Right ventricle myocardium superior (tissue), 1 donor: Measurements from ENCODE around the gene FAHD2A. TPM values are rescaled to one million over a fixed set of nuclear protein-coding genes. Genes with fewer than 3 reads are reported as not detected.
"Not testable (repeated sequence)": the region's sequence is repeated elsewhere in the genome, so short reads cannot be mapped to it uniquely, and the experiment has no call there.

Experiments
- ATAC-seq: fragments of 200-7000 bp; cut with Tn5 transposase; one replicate; pipeline ENCODE4 v1.9.1; 2020; ENCODE audit warnings: mild to moderate bottlenecking; ENCODE audit not compliant: poor library complexity
- DNase-seq: peaks from one replicate; pipeline ENCODE4 v3.0.0-alpha.2; 2020
- intact Hi-C: fragments of 100-400 bp; cut with DNase I; formaldehyde crosslinking; loops from one replicate; pipeline ENCODE4 v1.11.2; 2022
- long read RNA-seq: library from polyadenylated mRNA; unstranded; transcript quantifications from one replicate; pipeline ENCODE4 v2.0.0, GENCODE V29; 2021
- total RNA-seq: library from RNA; stranded (reverse); fragmentation: NEBNext Ultra II Directional; extraction: Animal tissue kit (Norgen Biotek cat#: 25700); gene quantifications from one replicate; pipeline ENCODE4 v1.2.1, GENCODE V29; 2021
- donor health status: DM: no; HTN: yes; CAD: no; lungs with severe emphysema.

The FAHD2A gene, protein sequence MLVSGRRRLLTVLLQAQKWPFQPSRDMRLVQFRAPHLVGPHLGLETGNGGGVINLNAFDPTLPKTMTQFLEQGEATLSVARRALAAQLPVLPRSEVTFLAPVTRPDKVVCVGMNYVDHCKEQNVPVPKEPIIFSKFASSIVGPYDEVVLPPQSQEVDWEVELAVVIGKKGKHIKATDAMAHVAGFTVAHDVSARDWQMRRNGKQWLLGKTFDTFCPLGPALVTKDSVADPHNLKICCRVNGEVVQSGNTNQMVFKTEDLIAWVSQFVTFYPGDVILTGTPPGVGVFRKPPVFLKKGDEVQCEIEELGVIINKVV
- total RNA-seq: 39.9 TPM
- long read RNA-seq, full-length matches to known transcripts: 52 of 86 reads
- long read RNA-seq, partial matches to known transcripts: 7 of 86 reads
- long read RNA-seq, other reads (novel, unspliced or antisense): 27 of 86 reads

DNA sequence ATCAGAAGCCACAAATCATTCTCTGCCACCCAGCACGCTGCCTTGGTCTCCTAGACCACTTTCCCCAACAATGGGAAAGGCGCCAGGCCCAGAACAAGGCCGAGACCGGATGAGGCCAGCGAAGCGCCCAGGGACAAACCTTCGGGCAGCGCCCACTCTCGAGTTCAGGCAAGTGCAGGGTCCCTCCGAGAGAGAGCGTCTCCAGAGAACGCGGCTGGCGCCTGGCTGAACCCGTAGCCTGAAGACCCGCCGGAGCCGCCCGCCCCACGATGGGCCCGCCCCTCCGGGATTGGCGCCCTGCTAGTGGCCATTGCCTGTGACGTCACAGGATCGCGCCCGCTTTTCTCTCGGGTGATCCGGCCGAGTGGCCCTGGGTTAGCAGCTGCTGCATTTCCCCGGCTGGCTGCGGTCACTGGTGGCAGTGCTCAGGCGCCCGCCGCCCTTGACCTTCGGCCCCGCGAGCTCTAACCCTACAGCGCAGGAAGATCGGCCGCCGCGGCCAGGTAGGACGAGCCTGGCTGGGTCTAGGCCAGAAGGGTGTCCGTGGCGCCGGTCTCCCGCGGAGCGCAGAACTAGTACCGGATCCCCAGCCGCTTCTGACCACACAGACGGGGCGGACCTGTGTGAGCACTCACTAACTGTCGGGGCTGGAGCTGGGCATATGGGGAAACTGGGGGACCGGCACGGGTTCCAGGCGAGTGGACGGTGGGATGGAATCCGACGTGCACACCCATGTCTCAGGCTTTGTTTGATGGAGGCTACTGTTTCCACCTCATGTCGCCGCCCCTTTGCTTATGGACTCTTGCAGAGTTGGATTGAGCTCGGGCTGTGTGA, at the start of gene FAHD2A:
Gene FAHD2A, plus strand, starts transcription at position 339 of the 834 bp plus-strand sequence. CDS start 2,851 bp downstream, outside the sequence.
- intact Hi-C loops: no loop called here

DNA sequence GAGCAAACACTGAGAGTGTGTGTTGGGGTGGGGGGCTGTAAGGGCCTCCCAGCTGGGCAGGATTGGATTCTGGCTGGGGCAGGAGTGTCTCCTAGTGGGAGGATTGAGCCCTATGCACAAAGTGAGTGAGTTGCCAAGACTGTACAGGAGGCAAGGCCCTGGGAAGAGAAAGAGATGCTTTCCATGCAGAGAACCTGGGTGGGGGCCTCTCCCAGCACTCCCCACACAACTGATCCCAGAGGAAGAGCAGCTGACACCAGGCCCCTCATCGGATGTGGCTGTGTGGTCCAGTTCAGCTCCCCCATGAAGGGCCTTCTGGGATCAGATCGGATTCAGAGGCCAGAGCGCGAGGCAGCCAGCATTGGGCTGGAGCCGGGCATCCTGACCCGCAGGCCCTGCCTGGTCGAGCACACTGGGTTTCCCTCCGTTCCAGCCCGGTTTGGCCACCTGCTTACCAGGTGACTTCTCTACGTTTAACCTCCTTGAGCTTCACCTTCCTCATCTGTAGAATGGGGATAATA, 49.4 kb upstream of the FAHD2A start:
- intact Hi-C loops: no loop called here
- ATAC-seq (no peak), DNase-seq (peak; percentile 26)

More for the DNA sequence above, at the start of gene FAHD2A:
- peak; percentile 99 for DNase-seq
- ATAC-seq: peak; percentile 99

DNA sequence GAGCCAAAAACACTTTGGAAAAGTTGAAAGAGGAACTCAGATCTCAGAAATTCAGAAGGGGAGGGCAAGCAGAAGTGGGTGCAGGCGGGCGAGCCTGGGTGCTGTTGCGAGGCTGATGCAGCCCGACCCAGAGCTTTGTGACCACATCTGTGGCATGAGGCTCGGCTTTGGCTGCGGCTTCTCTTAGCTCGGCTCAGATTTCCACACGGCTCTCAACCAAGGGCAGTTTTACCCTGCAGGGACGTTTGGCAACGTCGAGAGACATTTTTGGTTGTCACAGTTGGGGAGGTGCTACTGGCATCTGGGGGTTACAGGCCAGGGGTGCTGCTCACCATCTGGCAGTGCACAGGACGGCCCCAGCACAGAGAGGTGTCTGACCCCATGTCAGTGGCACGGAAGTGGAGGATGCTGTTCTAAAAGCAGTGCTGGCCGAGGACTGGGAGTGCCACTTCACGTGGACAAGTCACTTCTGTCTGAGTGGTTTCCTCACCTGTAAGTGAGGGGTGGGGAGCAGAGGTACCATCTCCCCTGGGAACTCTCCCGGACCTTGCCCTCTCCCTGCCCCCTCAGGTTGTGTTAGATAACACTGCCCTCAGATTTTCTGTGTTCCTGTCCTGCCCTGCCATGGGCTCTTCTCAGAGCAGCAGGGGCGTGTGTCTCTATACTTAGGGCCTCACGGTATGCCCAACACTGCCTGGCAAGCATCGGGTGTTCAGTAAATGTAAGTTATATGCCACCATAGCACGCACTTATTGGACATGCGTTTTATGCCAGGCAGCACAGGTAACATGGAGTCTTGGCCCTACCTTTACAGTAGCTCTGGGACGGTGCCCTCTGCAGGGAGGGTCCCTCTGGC, 48.7 kb upstream of the FAHD2A start:
- DNase-seq (peak; percentile 22), ATAC-seq (no peak)
- intact Hi-C loops: no loop called here

DNA sequence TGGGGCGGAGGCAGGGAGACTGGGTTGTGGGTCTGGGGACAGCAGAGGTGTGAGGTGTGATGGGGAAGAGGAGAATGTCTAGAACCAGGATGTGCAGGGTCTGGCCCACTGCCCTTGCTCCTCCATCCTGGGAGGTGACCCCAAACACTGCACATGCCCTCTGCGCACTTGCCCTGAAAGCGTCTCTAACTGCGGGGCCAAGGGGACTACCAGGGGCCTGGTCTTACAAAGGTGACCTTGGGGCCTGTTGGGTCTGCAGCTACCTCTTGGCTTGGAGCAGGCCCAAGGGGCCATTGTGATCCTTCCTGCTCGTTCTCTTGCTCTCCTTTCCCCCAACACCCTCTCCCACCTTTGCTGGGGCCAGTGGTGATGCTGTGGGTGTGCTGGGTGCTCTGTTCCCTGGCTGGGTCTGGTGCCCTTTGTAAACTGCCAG, 48.0 kb upstream of the FAHD2A start:
- DNase-seq (peak; percentile 17), ATAC-seq (no peak)
- intact Hi-C loops: no loop called here

DNA sequence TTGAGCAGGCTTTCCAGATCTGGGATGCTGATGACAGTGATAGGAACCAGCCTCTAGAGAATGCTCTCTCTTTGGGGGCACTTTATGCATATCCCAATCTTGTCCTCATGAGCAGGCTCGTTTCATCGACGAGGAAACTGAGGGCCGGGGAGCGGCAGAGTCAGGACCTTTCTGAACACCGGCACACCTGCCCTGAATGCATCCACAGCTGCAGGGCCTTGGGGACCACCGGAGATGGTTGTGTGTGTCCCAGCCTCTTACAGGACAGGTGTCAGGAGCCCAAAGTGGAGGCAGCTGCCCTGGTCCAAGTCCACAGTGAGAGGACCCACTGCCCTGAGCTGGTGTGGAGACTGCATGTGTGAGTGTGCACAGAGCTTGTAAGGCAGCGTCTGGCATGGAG, 47.6 kb upstream of the FAHD2A start:
- intact Hi-C loops: no loop called here
- DNase-seq: no peak
- no peak for ATAC-seq

DNA sequence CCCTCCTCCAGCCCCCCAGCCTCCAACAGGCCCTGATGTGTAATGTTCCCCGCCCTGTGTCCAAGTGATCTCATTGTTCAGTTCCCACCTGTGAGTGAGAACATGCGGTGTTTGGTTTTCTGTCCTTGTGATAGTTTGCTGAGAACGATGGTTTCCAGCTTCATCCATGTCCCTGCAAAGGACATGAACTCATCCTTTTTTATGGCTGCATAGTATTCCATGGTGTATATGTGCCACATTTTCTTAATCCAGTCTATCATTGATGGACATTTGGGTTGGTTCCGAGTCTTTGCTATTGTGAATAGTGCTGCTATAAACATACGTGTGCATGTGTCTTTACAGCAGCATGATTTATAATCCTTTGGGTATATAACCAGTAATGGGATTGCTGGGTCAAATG, 47.0 kb upstream of the FAHD2A start:
- intact Hi-C loops, ATAC-seq, DNase-seq: not testable (repeated sequence)

DNA sequence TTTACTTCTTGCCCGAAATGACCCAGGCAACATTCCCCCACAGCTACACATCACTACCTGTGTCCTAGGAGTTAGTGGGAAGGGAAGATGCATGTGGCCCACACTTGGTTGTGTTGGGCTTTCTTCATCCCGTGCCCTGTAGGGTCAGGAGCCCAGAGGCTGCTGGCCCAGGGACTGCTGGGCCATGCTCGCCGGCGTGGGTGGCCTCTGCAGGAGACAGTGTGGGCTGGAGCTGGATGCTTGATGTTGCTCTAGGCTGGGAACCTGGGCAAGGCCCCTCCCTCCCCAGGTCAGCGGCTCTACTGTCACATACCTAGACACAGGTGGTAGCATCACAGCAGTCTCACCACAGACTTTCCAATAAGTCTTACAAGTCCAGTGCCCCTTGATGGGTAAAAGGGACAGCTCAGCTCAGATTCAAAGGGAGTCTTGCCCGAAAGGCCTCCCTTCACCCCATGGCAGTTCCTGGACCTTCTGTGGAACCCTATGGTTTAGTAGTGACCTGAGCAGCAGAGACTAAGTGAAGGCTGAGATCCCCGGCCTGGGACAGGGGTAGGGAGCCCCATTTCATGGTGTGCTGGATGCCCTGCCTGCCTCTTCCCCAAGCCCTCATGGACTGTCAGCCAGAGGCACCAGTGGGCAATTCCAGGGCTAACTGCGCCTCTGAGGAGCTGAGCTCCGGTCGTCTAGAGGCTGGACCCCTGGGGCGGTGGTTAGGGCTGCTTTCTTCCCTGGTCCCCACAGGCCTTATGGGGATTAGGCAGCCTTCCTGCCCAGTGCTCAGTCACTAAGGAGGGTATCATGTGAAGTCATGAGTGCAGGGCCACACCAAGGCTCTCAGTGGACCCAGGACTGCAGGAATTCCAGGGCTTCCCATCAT, 45.4 kb upstream of the FAHD2A start:
- ATAC-seq: no peak
- intact Hi-C loops: no loop called here
- DNase-seq: peak; percentile 18

DNA sequence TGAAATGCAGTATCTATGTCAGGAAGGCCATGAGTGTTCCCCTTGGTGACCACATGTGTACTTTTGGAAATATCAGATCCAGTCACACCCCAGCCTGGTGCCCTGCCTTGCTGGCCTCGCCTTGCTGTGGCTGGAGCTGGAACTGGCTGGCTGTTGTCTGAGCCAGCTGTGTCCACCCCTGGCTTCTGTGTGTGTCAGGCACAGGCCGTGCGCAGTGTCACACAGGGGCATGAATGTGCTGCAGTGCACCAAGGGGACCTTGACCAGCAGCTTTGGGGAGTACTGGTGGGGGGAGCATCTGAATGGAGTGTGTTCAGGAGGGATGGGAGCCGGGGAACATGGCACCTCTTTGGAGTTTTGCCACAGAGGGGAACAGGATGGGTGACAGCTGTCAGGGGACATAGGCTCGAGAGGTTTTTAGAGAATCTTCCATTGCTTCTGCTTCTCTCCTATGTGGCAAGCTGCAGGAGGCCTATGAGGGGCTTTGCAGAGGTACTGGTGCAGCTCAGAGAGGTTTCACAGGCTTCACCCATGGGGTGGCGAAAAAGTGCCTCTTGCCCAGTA, 44.7 kb upstream of the FAHD2A start:
- ATAC-seq: no peak
- intact Hi-C loops: no loop called here
- DNase-seq: peak; percentile 35

DNA sequence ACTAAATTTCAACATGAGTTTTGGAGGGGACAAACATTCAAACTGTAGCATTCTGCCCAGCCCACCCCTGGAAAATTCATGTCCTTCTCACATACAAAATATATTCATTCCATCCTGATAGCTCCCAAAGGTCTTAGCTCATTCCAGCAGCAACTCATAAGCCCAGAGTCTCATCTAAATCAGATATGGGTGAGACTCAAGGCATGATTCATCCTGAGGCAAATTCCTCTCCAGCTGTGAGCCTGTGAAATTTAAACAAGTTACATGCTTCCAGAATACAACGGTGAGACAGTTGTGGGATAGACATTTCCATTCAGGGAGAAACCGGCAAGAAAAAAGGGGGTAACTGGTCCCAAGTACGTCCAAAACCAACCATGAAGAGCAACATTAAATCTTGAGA, 43.5 kb upstream of the FAHD2A start:
- DNase-seq: no peak
- ATAC-seq: no peak
- intact Hi-C loops: no loop called here

DNA sequence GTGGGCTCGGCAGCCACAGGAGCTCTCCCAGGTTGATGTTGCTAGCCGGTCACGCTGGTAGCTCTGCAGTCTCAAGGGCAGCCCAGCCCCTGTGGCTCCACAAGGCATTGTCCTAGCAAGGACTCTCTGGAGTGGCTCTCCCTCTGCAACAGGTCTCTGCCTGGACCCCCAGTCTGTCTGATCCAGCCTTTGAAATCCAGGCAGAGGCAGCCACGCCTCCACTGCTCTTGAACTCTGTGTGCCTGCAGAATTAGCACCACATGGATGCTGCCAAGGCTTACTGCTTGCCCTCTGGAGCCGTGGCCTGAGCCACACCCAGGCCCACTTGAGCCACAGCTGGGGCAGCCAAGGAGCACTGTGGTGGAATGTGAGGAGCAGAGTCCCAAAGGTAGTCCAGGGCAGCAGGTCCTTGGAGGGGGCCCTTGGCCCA, 43.0 kb upstream of the FAHD2A start:
- peak; percentile 14 for DNase-seq
- ATAC-seq: no peak
- intact Hi-C loops: no loop called here

DNA sequence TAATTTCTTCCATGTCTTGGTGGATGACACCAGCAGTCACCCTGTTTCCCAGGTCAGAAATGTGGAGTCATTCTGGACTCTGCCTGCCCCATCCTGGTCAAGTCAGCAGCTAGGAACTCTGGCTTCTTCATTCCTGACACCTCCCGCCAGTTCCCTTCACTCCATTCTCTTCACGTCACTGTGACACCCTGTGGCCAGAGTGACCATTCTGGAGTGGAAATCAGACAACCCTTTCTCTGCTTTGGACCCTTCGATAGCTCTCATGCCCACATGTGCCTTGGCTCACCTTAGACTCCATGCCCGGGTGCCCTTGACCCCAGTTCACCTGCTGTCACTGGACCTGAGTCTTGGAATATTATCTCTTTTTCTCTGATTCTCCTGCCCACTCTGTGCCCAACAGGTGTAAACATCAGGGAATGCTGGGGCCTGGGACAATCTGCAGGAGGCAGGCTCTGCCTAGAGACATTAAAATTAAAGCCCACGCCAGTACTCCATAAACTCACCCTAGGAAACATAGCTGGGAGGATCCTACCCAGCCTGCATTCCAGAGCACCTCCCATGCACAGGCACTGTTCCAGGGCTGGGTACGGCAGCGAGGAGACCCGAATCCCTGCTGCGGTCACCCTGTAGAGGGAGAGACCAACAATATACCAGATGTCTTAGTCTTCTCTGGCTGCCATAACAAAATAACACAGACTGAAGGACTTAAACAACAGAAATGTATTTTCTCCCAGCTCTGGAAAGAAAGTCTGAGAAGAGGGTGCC, 41.1 kb upstream of the FAHD2A start:
- DNase-seq (peak; percentile 30), ATAC-seq (no peak)
- intact Hi-C loops: no loop called here

DNA sequence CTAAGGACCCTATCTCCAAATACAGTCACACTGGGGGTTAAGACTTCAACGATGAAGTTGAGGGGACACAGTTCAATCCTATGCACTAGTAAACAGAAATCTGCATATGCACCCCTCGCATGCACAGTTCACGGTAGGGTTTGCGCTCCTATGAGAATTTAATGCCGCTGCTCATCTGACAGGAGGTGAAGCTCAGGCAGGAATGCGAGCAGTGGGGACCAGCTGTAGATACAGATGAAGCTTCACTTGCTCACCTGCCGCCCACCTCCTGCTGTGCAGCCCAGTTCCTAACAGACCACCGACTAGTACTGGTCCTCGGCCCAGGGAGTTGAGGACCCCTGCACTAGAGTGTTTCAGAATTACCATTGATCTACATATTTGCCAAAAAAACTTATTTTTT, 40.0 kb upstream of the FAHD2A start:
- DNase-seq: peak; percentile 20
- intact Hi-C loops: no loop called here
- ATAC-seq: no peak

DNA sequence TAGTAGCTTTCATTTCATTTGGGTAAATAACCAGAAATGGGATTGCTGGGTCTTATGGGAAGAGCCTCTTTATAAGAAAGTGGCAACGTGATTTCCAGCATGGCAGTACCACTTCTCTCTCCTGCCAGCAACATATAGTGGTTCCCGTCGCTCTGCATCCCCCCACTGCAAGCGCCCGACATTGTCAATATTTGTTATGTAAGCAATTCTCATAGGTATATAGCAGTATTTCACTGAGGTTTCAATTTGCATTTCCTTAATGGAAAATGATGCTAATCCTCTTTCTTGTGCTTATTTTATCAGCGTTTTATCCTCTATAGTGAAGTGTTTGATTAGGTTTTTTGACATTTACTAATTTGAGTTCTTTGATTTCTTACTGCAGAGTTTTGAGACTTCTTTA, 36.0 kb upstream of the FAHD2A start:
- ATAC-seq (no peak), DNase-seq (no peak)
- intact Hi-C loops: no loop called here

DNA sequence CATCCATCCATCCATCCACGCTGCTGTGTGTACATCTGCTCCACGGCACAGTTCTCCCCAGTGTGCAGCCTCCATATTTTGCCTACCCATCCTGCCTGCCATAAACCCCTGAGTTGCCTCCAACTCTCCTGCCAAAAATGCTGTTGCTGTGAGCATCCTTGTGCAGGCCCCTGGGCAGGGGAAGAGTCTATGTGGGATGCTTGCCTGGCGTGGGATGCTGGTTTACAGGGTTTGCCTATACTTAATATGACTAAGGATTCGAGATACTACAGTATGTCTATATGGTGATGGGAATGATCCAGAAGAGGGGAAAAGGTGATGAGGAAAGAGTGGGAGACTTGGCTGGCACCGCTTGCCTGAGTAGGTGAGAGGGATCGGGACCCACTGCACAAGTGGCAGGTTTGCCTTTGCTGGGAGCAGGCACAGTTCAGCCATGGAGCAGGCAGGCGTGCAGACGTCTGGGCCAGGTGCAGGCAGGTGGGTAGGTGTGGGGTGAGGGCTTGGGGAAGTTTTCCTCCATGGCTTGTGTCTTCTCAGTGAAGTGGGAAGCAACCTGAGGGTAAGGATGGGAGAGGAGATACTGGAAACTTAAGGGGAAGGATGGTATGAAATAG, 30.2 kb upstream of the FAHD2A start:
- DNase-seq (no peak), ATAC-seq (no peak)
- intact Hi-C loops: no loop called here

DNA sequence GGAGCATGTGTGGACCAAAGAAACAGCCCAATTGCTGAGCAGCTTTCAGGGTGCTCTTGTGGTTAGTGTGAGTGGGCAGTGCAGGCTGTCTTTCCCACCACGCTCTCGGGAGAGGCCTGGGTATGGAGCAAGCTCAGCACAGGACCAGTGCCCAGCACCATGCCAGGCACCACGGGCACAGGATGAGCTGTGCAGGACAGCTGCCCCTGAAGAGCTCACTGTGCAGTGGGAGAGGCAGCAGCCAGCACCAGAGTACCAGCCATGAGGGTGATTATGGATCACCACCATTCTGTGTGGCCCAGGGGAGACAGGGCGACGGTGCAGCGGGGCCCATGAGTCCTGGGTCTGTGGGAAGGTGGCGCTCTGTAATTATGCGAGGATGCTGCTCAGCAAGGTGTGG, 29.7 kb upstream of the FAHD2A start:
- intact Hi-C loops: no loop called here
- DNase-seq (peak; percentile 16), ATAC-seq (no peak)

DNA sequence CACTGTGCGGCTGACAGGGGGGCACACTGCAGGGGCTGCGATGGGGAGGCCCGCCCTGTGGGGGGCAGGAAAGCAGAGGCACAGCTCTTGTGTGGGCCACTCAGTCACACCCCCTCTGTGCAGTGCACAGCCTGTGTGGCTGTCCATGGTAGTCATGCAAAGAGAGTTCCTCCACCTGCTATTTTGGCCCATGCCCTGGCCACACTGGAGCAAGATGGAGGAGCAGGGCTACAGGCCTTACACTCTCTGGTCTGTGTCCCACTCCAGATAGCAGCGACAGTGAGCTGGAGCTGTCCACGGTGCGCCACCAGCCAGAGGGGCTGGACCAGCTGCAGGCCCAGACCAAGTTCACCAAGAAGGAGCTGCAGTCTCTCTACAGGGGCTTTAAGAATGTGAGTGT, 28.5 kb upstream of the FAHD2A start:
- intact Hi-C loops: no loop called here
- DNase-seq: peak; percentile 9
- ATAC-seq: no peak
